GM10266 (cell line): ENCODE measurements around the gene CHI3L1.

Source experiments
- DNase-seq: peaks from one replicate; pipeline ENCODE4 v3.0.0; 2012; ENCODE audit errors: extremely low spot score
- CTCF ChIP-seq: IDR thresholded peaks from 2 replicates; pipeline ENCODE4 v1.5.1; 2012; ENCODE audit warnings: mild to moderate bottlenecking, low read depth; ENCODE audit not compliant: control insufficient read depth, insufficient read depth; ENCODE audit errors: missing control alignments

The CHI3L1 gene

GRCh38 chr1:203176273-203177035 lies 10.1 kb downstream of the CHI3L1 start:
- no peak for TF ChIP-seq CTCF
- no peak for DNase-seq

GRCh38 chr1:203175827-203176241 lies 10.7 kb downstream of the CHI3L1 start:
- no peak for DNase-seq
- no peak for TF ChIP-seq CTCF

- TF ChIP-seq CTCF, result no peak
- no peak for DNase-seq
These were observed 11.2 kb downstream of the CHI3L1 start, which contains the start of gene MYBPH for GRCh38 chr1:203175237-203175826. Gene MYBPH (minus strand): TSS chr1:203175826. CDS start chr1:203175755, 71 bp downstream.

- DNase-seq, result no peak
- TF ChIP-seq CTCF, result no peak
These were observed 12.0 kb downstream of the CHI3L1 start for GRCh38 chr1:203174324-203174985.

- DNase-seq, result peak; percentile 79
- TF ChIP-seq CTCF, result no peak
These were observed 12.9 kb downstream of the CHI3L1 start for GRCh38 chr1:203173566-203173965.

GRCh38 chr1:203173011-203173555 lies 13.4 kb downstream of the CHI3L1 start:
- DNase-seq, result no peak

More at GRCh38 chr1:203173011-203173555, 13.4 kb downstream of the CHI3L1 start:
- no peak for TF ChIP-seq CTCF
